OCI-LY7 (cell line): Measurements from ENCODE around the gene ST8SIA4.

Experiments used
- CTCF ChIP-seq: fragments of 200-600 bp; sonication (generic); conservative IDR thresholded peaks from 2 replicates; pipeline ENCODE4 v1.5.1; 2014; ENCODE audit warnings: mild to moderate bottlenecking, antibody characterized with exemption, low read length, moderate library complexity, mixed read lengths
- EZH2phosphoT487 ChIP-seq: fragments of 200-600 bp; sonication (generic); IDR thresholded peaks from 2 replicates; pipeline ENCODE4 v1.6.1; 2018; ENCODE audit warnings: low read depth, borderline replicate concordance, mild to moderate bottlenecking, mixed run types, antibody characterized with exemption, low read length, moderate library complexity, mixed read lengths

- TF ChIP-seq CTCF, result no peak
- TF ChIP-seq EZH2phosphoT487, result no peak
Observed at GRCh38 chr5:100890461-100891008, 12.5 kb downstream of the ST8SIA4 start.
